Trophoblast cell (in vitro differentiated cells and primary cell): ENCODE data around the gene SIGLEC15.

Experiments
- DNase-seq, 2 donors: peaks; one replicate each; pipeline ENCODE4 v3.0.0-alpha.2; 2016
- H2AFZ ChIP-seq: 2 replicates; pipeline ENCODE4 v1.6.1; 2013; ENCODE audit warnings: low read length, moderate library complexity, mild to moderate bottlenecking; ENCODE audit not compliant: insufficient read depth, poor library complexity
- H2AK5ac ChIP-seq: 2 replicates; pipeline ENCODE4 v1.6.1; 2013; ENCODE audit warnings: mild to moderate bottlenecking, low read length
- H2BK120ac ChIP-seq: 2 replicates; pipeline ENCODE4 v1.6.1; 2013; ENCODE audit warnings: low read length, mild to moderate bottlenecking, moderate library complexity; ENCODE audit not compliant: insufficient read depth, poor library complexity
- H2BK12ac ChIP-seq: 2 replicates; pipeline ENCODE4 v1.6.1; 2013; ENCODE audit warnings: mild to moderate bottlenecking, low read length, moderate library complexity
- H2BK5ac ChIP-seq: 2 replicates; pipeline ENCODE4 v1.6.1; 2013; ENCODE audit warnings: low read length, low read depth, moderate library complexity, mild to moderate bottlenecking; ENCODE audit not compliant: poor library complexity
- H3K14ac ChIP-seq: 2 replicates; pipeline ENCODE4 v1.6.1; 2013; ENCODE audit warnings: mild to moderate bottlenecking, low read length
- H3K18ac ChIP-seq: 2 replicates; pipeline ENCODE4 v1.6.1; 2013; ENCODE audit warnings: mild to moderate bottlenecking, low read length
- H3K23ac ChIP-seq: 2 replicates; pipeline ENCODE4 v1.6.1; 2013; ENCODE audit warnings: low read length
- H3K27ac ChIP-seq: 2 replicates; pipeline ENCODE4 v1.5.1; 2013; ENCODE audit warnings: low read depth, mild to moderate bottlenecking, inconsistent platforms, low read length, moderate library complexity
- H3K27me3 ChIP-seq: 2 replicates; pipeline ENCODE4 v1.6.1; 2013; ENCODE audit warnings: inconsistent platforms, mild to moderate bottlenecking, low read length, moderate library complexity; ENCODE audit not compliant: insufficient read depth
- H3K36me3 ChIP-seq, 2 experiments: 1 replicate in 1 of 2; 2 replicates in 1 of 2; pipeline ENCODE4 v1.6.1; 2013; ENCODE audit warnings: low read length in 2 of 2, mild to moderate bottlenecking in 2 of 2, moderate library complexity in 1 of 2; ENCODE audit not compliant: insufficient read depth in 2 of 2, control insufficient read depth in 1 of 2
- H3K4ac ChIP-seq: 2 replicates; pipeline ENCODE4 v1.6.1; 2013; ENCODE audit warnings: low read depth, mild to moderate bottlenecking, low read length, moderate library complexity
- H3K4me1 ChIP-seq, 2 experiments: 1 replicate in 1 of 2; 2 replicates in 1 of 2; pipeline ENCODE4 v1.6.1; 2013; ENCODE audit warnings: low read length in 2 of 2, mild to moderate bottlenecking in 2 of 2, moderate library complexity in 1 of 2; ENCODE audit not compliant: insufficient read depth in 2 of 2, control insufficient read depth in 1 of 2
- H3K4me2 ChIP-seq: 2 replicates; pipeline ENCODE4 v1.6.1; 2013; ENCODE audit warnings: inconsistent platforms, mild to moderate bottlenecking, low read length, moderate library complexity
- H3K4me3 ChIP-seq: 2 replicates; pipeline ENCODE4 v1.5.1; 2013; ENCODE audit warnings: mild to moderate bottlenecking, low read depth, low read length, inconsistent platforms
- H3K79me1 ChIP-seq: one replicate; pipeline ENCODE4 v1.6.1; 2013; ENCODE audit warnings: low read length
- H3K79me2 ChIP-seq: 2 replicates; pipeline ENCODE4 v1.6.1; 2013; ENCODE audit warnings: low read length, mild to moderate bottlenecking; ENCODE audit not compliant: control insufficient read depth, insufficient read depth, poor library complexity
- H3K9ac ChIP-seq: 2 replicates; pipeline ENCODE4 v1.6.1; 2013; ENCODE audit warnings: mild to moderate bottlenecking, low read length
- H3K9me3 ChIP-seq: 2 replicates; pipeline ENCODE4 v1.6.1; 2013; ENCODE audit warnings: low read depth, mild to moderate bottlenecking, control low read depth, inconsistent platforms, low read length; ENCODE audit not compliant: insufficient read depth
- H4K12ac ChIP-seq: 2 replicates; pipeline ENCODE4 v1.6.1; 2013; ENCODE audit warnings: low read depth, mild to moderate bottlenecking, low read length, moderate library complexity
- H4K8ac ChIP-seq: 2 replicates; pipeline ENCODE4 v1.6.1; 2013; ENCODE audit warnings: low read depth, mild to moderate bottlenecking, low read length, moderate library complexity
- H4K91ac ChIP-seq: one replicate; pipeline ENCODE4 v1.6.1; 2013; ENCODE audit warnings: low read depth, mild to moderate bottlenecking, low read length, moderate library complexity
- WGBS: extraction: QIAGEN DNeasy Blood & Tissue Kit; methylation state at CpG from one replicate; pipeline ENCODE4 v1.1.7; 2013; ENCODE audit warnings: missing lambda C conversion rate; ENCODE audit not compliant: insufficient read length, insufficient coverage; ENCODE audit errors: extremely low coverage; 5-methylcytosine and 5-hydroxymethylcytosine counted together

SIGLEC15 gene

GRCh38 chr18:45841060-45841764 is 15.7 kb downstream of the SIGLEC15 start:
- DNase-seq, result no peak
- Histone ChIP-seq H3K18ac (no peak overlapping the region), H3K4ac (no peak overlapping the region), H3K79me1 (no peaks in the 10 kb centered on the region), H3K23ac (no peak overlapping the region), H2AK5ac (no peak overlapping the region), H2BK5ac (no peak overlapping the region), H4K8ac (no peak overlapping the region), H2BK12ac (no peak overlapping the region), H3K9ac (no peak overlapping the region), H3K27me3 (peaks cover 15% of the 10 kb centered on the region), H3K4me2 (no peak overlapping the region), H3K4me3 (no peak overlapping the region), H3K36me3 (no peaks in the 10 kb centered on the region), H4K12ac (no peak overlapping the region), H3K14ac (no peak overlapping the region), H3K27ac (no peak overlapping the region), H3K79me2 (no peaks in the 10 kb centered on the region), H3K4me1 (peaks cover 10 to 23% of the 10 kb centered on the region in 2 experiments), H4K91ac (no peak overlapping the region), H3K9me3 (no peaks in the 10 kb centered on the region), H2BK120ac (no peak overlapping the region), H2AFZ (no peak overlapping the region)
- no CpG with 5 or more reads among the region's 17 CpGs for WGBS

GRCh38 chr18:45841765-45842442 is 16.4 kb downstream of the SIGLEC15 start:
- Histone ChIP-seq H3K27ac (no peak overlapping the region), H4K8ac (no peak overlapping the region), H4K12ac (no peak overlapping the region), H3K79me2 (no peaks in the 10 kb centered on the region), H2AFZ (no peak overlapping the region), H3K4me2 (no peak overlapping the region), H3K23ac (no peak overlapping the region), H3K18ac (no peak overlapping the region), H3K79me1 (no peaks in the 10 kb centered on the region), H2AK5ac (no peak overlapping the region), H3K14ac (no peak overlapping the region), H3K9me3 (no peaks in the 10 kb centered on the region), H2BK5ac (no peak overlapping the region), H3K27me3 (peaks cover 14% of the 10 kb centered on the region), H3K4ac (no peak overlapping the region), H3K4me1 (peaks cover 10 to 23% of the 10 kb centered on the region in 2 experiments), H3K9ac (no peak overlapping the region), H3K36me3 (no peaks in the 10 kb centered on the region), H4K91ac (no peak overlapping the region), H2BK120ac (no peak overlapping the region), H3K4me3 (no peak overlapping the region), H2BK12ac (no peak overlapping the region)
- no peak for DNase-seq
- WGBS, result no CpG with 5 or more reads among the region's 12 CpGs

GRCh38 chr18:45843019-45843418 is 17.5 kb downstream of the SIGLEC15 start:
- H2BK120ac ChIP-seq, result no peak overlapping the region
- no peaks in the 10 kb centered on the region for H3K36me3 ChIP-seq
- H2BK12ac ChIP-seq, result no peak overlapping the region
- H4K91ac ChIP-seq, result no peak overlapping the region
- H4K8ac ChIP-seq, result no peak overlapping the region
- no peaks in the 10 kb centered on the region for H3K9me3 ChIP-seq
- no peak overlapping the region for H3K9ac ChIP-seq
- no peak for DNase-seq
- H3K27ac ChIP-seq, result no peak overlapping the region
- no peak overlapping the region for H3K18ac ChIP-seq
- no peak overlapping the region for H3K4ac ChIP-seq
- no peaks in the 10 kb centered on the region for H3K79me1 ChIP-seq
- no CpG with 5 or more reads among the region's 9 CpGs for WGBS
- no peaks in the 10 kb centered on the region for H3K79me2 ChIP-seq
- H3K4me2 ChIP-seq, result no peak overlapping the region
- no peak overlapping the region for H3K4me3 ChIP-seq
- no peak overlapping the region for H3K14ac ChIP-seq
- H4K12ac ChIP-seq, result no peak overlapping the region
- no peak overlapping the region for H3K23ac ChIP-seq
- H3K27me3 ChIP-seq, result peaks cover 3% of the 10 kb centered on the region
- no peak overlapping the region for H2BK5ac ChIP-seq
- H2AK5ac ChIP-seq, result no peak overlapping the region
- H3K4me1 ChIP-seq, result peaks cover 8 to 18% of the 10 kb centered on the region in 2 experiments
- H2AFZ ChIP-seq, result no peak overlapping the region

- H2BK5ac ChIP-seq, result no peak overlapping the region
- no peak overlapping the region for H3K4me3 ChIP-seq
- no peaks in the 10 kb centered on the region for H3K27me3 ChIP-seq
- H2BK12ac ChIP-seq, result no peak overlapping the region
- peak overlapping the region; percentile 1 for H3K18ac ChIP-seq
- no peaks in the 10 kb centered on the region for H3K79me2 ChIP-seq
- no peak overlapping the region for H2AK5ac ChIP-seq
- H3K27ac ChIP-seq, result no peak overlapping the region
- no peak overlapping the region for H4K8ac ChIP-seq
- peaks cover 8 to 18% of the 10 kb centered on the region in 2 experiments for H3K4me1 ChIP-seq
- DNase-seq, result no peak
- H3K14ac ChIP-seq, result no peak overlapping the region
- no peak overlapping the region for H2BK120ac ChIP-seq
- peaks cover 5 to 7% of the 10 kb centered on the region in 2 experiments for H3K36me3 ChIP-seq
- H2AFZ ChIP-seq, result no peak overlapping the region
- no peaks in the 10 kb centered on the region for H3K79me1 ChIP-seq
- H3K4me2 ChIP-seq, result no peak overlapping the region
- H4K12ac ChIP-seq, result no peak overlapping the region
- no CpG with 5 or more reads among the region's 7 CpGs for WGBS
- H3K9me3 ChIP-seq, result no peaks in the 10 kb centered on the region
- H4K91ac ChIP-seq, result no peak overlapping the region
- H3K23ac ChIP-seq, result no peak overlapping the region
- no peak overlapping the region for H3K9ac ChIP-seq
- H3K4ac ChIP-seq, result no peak overlapping the region
These were observed 19.5 kb downstream of the SIGLEC15 start for GRCh38 chr18:45844938-45845337.
